Stomach (tissue), 9 donors: ENCODE data around the gene PIAS1. TPM values are rescaled to one million over a fixed set of nuclear protein-coding genes. Genes with fewer than 3 reads are reported as not detected.
A peak's percentile ranks its signal among the peaks of the same experiment; 100 is the strongest.
"Not testable (repeated sequence)": the region's sequence is repeated elsewhere in the genome, so short reads cannot be mapped to it uniquely, and the experiment has no call there.

Source experiments
- DNase-seq, 2 donors: peaks; one replicate each; pipeline versions ENCODE4 v3.0.0 to v3.0.0-alpha.2; 2013 to 2019
- H3K27ac ChIP-seq, 5 donors: fragments of 200-600 bp in 4 of 5; sonication (generic) in 4 of 5; one replicate each; pipeline ENCODE4 v1.5.1; 2013 to 2019; ENCODE audit warnings: mild to moderate bottlenecking in 1 of 5, moderate library complexity in 1 of 5
- H3K27me3 ChIP-seq, 3 donors: fragments of 200-600 bp; sonication (generic); one replicate each; pipeline ENCODE4 v1.5.1; 2017 to 2019; ENCODE audit warnings: mixed run types in 1 of 3
- H3K36me3 ChIP-seq, 4 donors: fragments of 200-600 bp; sonication (generic); 1 replicate in 3 of 4; 2 replicates in 1 of 4; pipeline ENCODE4 v1.5.1; 2016 to 2019
- H3K4me1 ChIP-seq, 4 donors: fragments of 200-600 bp; sonication (generic); one replicate each; pipeline ENCODE4 v1.5.1; 2016 to 2019
- H3K4me3 ChIP-seq, 4 donors: fragments of 200-600 bp; sonication (generic) in 3 of 4; one replicate each; pipeline ENCODE4 v1.5.1; 2016 to 2019; ENCODE audit warnings: mild to moderate bottlenecking in 1 of 4
- H3K9me3 ChIP-seq, 4 donors: fragments of 200-600 bp; sonication (generic); one replicate each; pipeline ENCODE4 v1.5.1; 2016 to 2019
- CTCF ChIP-seq, 7 experiments: fragments of 450-650 bp in 4 of 7; fragments of 200-600 bp in 3 of 7; sonication (generic) in 3 of 7; IDR thresholded peaks; one replicate each; pipeline ENCODE4 v1.5.1; 2016 to 2019; ENCODE audit warnings: antibody characterized with exemption in 7 of 7, control low read depth in 2 of 7, mild to moderate bottlenecking in 1 of 7
- EP300 ChIP-seq: sonication (generic); formaldehyde crosslinking; IDR thresholded peaks from one replicate; pipeline ENCODE4 v1.6.1; 2017; ENCODE audit warnings: antibody characterized with exemption
- POLR2A ChIP-seq, 4 donors: fragments of 450-650 bp; IDR thresholded peaks; one replicate each; pipeline ENCODE4 v1.6.1; 2016; ENCODE audit warnings: antibody characterized with exemption in 4 of 4, control low read depth in 2 of 4, mild to moderate bottlenecking in 1 of 4, moderate library complexity in 1 of 4
- POLR2AphosphoS5 ChIP-seq, 3 donors: sonication (generic); formaldehyde crosslinking; IDR thresholded peaks; one replicate each; pipeline ENCODE4 v1.6.1; 2016; ENCODE audit warnings: antibody characterized with exemption in 3 of 3
- WGBS, 5 donors: extraction: QIAGEN DNeasy Blood & Tissue Kit in 3 of 5; methylation state at CpG; one replicate each; pipeline versions ENCODE4 v1.1.5 to v1.1.7; 2013 to 2018; 5-methylcytosine and 5-hydroxymethylcytosine counted together
- intact Hi-C: fragments of 100-400 bp; cut with DNase I; formaldehyde crosslinking; loops from one replicate; pipeline ENCODE4 v1.15.1; 2023; ENCODE audit warnings: low total_unique reads
- polyA plus RNA-seq, 3 donors: library from polyadenylated mRNA; stranded (reverse); fragments of 200-250 nt; gene quantifications; one replicate each; pipeline ENCODE4 v1.2.3, GENCODE V29; 2013
- total RNA-seq, 5 donors: library from RNA; depleted of rRNA; stranded (reverse); fragments of >200 nt; gene quantifications; one replicate each; pipeline versions ENCODE4 v1.1.0 to v1.2.3, GENCODE V29; 2014 to 2016
- donor health status: healthy with polysubstance abuse.
- donor health status: Bipolar disorder and iron deficiency.
- donor health status: healthy.

The PIAS1 gene
- total and polyA plus RNA-seq, 8 donors, result 7.9 to 56.6 (median 38.8) TPM

GRCh38 chr15:68234060-68234459 lies 179.9 kb downstream of the PIAS1 start:
- peaks cover 5 to 31% (median 15%) of the 10 kb centered on the region in 4 donors for H3K4me1 ChIP-seq
- no peaks in the 10 kb centered on the region for H3K9me3 ChIP-seq
- H3K27me3 ChIP-seq, result no peaks in the 10 kb centered on the region
- no peaks in the 10 kb centered on the region for H3K36me3 ChIP-seq
- H3K27ac ChIP-seq, result no peak overlapping the region
- H3K4me3 ChIP-seq, result no peak overlapping the region
- DNase-seq, result peak; percentile 23 to 55
- 21 to 33% (median 24%) methylated on average over 6 of the region's 6 CpGs for WGBS, 5 donors
- TF ChIP-seq POLR2A (IDR thresholded peaks at IDR 0.05) (no peak), POLR2AphosphoS5 (IDR thresholded peaks at IDR 0.05) (no peak), CTCF (IDR thresholded peaks at IDR 0.05) (no peak), EP300 (no peak)
- intact Hi-C loops, result no loop called here

GRCh38 chr15:68234520-68234919 lies 180.4 kb downstream of the PIAS1 start:
- H3K4me3 ChIP-seq, H3K9me3 ChIP-seq, H3K36me3 ChIP-seq, intact Hi-C loops, H3K27me3 ChIP-seq, H3K27ac ChIP-seq: not testable (repeated sequence)
- peaks cover 5 to 31% (median 14%) of the 10 kb centered on the region in 4 donors for H3K4me1 ChIP-seq
- DNase-seq, result peak in 1 of 2 donors; percentile 10
- WGBS, 5 donors, result 62 to 79% (median 70%) methylated on average over 9 of the region's 9 CpGs

GRCh38 chr15:68235022-68235421 lies 180.9 kb downstream of the PIAS1 start:
- H3K9me3 ChIP-seq, result no peaks in the 10 kb centered on the region
- WGBS, 5 donors, result 84 to 93% (median 87%) methylated on average over 4 of the region's 4 CpGs
- no peak for TF ChIP-seq EP300
- TF ChIP-seq POLR2AphosphoS5 (IDR thresholded peaks at IDR 0.05), result no peak
- no peak for TF ChIP-seq POLR2A (IDR thresholded peaks at IDR 0.05)
- TF ChIP-seq CTCF (IDR thresholded peaks at IDR 0.05), result no peak
- H3K4me1 ChIP-seq, result peaks cover 3 to 29% (median 12%) of the 10 kb centered on the region in 4 donors
- no peaks in the 10 kb centered on the region for H3K27me3 ChIP-seq
- H3K36me3 ChIP-seq, result no peaks in the 10 kb centered on the region
- intact Hi-C loops, result no loop called here
- no peak overlapping the region for H3K27ac ChIP-seq
- DNase-seq, result no peak
- H3K4me3 ChIP-seq, result no peak overlapping the region

GRCh38 chr15:68239025-68239424 lies 184.9 kb downstream of the PIAS1 start:
- H3K9me3 ChIP-seq, result peaks cover 1 to 8% (median 5%) of the 10 kb centered on the region in 4 donors
- TF ChIP-seq CTCF (IDR thresholded peaks at IDR 0.05) (no peak), POLR2AphosphoS5 (IDR thresholded peaks at IDR 0.05) (no peak), POLR2A (IDR thresholded peaks at IDR 0.05) (no peak), EP300 (no peak)
- H3K36me3 ChIP-seq, result no peaks in the 10 kb centered on the region
- H3K4me1 ChIP-seq, result peaks cover 0 to 8% (median 5%) of the 10 kb centered on the region in 4 donors
- intact Hi-C loops, result no loop called here
- H3K27me3 ChIP-seq, result no peaks in the 10 kb centered on the region
- no peak overlapping the region for H3K27ac ChIP-seq
- DNase-seq, result no peak
- no peak overlapping the region for H3K4me3 ChIP-seq

- H3K27ac ChIP-seq, result no peak overlapping the region
- no peak overlapping the region for H3K4me3 ChIP-seq
- no peaks in the 10 kb centered on the region for H3K36me3 ChIP-seq
- TF ChIP-seq EP300, result no peak
- no peak for TF ChIP-seq POLR2A (IDR thresholded peaks at IDR 0.05)
- TF ChIP-seq CTCF (IDR thresholded peaks at IDR 0.05), result no peak
- TF ChIP-seq POLR2AphosphoS5 (IDR thresholded peaks at IDR 0.05), result no peak
- H3K27me3 ChIP-seq, result no peaks in the 10 kb centered on the region
- intact Hi-C loops, result no loop called here
- no peak for DNase-seq
- H3K9me3 ChIP-seq, result peaks cover 3 to 16% (median 13%) of the 10 kb centered on the region in 4 donors
- H3K4me1 ChIP-seq, result no peaks in the 10 kb centered on the region
- WGBS, 5 donors, result 73 to 81% (median 78%) methylated on average over 5 of the region's 5 CpGs
These were observed 187.2 kb downstream of the PIAS1 start for GRCh38 chr15:68241088-68241935.
